ENCODE measurements around the gene SMAD5.

SMAD5 gene
- 12.5 to 26.3 reads per million in 2 donors for total RNA-seq

- peak; percentile 37 to 92 (median 62) for DNase-seq
Measured at GRCh38 chr5:136132557-136133221, at the start of gene SMAD5. Gene SMAD5 (plus strand): TSS chr5:136132845. CDS start chr5:136153761, 20,916 bp downstream.

DNA sequence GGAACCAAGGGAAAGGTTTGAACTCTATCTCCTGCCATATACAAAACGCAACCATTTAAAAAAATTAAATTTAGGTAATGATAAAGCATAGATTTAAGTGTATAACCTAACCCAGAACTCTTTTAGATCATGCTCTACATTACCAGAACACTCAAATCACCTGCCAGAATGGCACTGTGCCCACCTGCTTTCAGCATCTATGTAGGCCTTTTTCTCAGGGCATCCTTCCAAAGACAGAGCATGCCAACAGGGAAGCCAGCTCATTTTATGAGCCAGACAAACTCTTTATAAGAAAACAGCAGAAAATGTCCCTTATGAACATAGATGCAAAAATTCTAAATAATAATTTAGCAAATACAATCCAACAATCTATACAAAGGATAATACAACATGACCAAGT is 47.9 kb upstream of the SMAD5 start:
- no peak for DNase-seq

DNA sequence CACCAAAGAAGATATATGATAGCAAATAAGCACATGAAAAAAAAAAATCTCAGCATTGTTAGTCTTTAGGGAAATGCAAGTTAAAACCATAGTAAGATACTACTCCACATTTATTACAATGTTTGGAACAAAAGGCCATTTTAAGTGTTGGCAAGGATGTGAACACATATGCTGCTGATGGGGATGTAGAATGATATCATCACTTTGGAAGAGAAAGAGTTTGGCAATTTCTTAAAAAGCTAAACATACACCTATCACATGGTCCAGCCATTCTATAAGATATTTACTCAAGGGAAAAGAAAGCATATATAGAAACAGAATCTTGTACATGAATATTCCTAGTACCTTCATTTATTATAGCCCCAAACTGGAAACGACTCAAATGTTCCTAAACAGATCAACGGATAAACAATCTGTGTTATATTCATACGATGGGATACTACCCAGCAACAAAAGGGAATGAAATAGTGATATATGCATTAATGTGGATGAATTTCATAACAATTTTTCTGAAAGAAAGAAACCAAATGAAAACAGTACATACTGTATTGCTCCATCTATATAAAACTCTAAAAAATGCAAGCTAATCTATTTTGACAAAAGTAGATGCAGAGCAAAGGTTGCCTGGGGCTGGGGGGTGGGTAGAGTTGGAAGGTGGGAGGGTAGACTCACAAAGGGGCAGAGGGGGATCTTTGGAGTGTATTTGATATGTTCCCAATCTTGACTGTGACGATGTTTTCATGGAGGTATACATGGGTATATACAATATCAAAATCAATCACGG is 45.7 kb upstream of the SMAD5 start:
- no peak for DNase-seq

DNA sequence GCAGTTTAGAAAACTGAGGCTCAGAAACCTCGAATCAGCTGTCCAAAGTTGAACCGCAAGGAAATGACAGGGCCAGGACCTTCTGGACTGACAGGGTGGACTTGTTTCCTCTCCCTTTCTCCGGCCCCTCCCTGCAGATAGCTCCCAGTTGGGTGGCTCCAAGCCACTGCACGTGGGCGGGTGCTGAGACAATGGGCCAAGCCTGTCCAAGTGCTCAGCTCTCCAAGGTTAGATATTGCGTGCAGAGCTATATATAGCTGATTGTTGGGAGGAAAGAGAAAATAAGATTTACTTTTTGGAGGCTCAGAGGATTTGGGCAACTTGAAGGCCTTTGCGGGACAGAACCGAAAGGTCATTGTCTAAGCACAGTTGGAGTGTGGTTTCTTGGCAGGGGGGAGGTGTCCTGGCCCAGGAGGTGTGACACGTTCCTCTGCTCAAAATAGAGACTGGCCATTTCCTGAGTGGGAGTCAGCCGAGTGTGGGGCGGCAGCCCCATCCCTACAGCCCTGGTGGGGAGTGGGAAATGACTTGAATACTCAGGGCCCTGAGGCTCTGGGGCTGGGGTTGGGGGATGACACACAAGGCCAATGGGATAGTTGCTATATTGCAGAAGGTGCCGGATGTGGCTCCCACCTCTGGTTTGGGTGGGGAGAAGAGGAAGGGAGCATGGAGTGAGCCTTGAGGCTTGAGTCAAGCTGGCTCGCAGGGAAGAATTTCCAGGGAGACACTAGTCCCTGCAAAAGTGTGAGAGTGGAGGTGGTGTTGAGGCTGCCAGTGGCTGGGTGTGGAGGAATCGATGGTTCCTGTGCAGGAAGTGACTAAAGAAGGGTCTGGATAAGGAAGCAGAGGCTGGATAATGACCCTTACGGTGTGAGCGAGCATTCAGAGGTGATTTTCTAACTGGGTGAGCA is 44.4 kb upstream of the SMAD5 start:
- DNase-seq: no peak

DNA sequence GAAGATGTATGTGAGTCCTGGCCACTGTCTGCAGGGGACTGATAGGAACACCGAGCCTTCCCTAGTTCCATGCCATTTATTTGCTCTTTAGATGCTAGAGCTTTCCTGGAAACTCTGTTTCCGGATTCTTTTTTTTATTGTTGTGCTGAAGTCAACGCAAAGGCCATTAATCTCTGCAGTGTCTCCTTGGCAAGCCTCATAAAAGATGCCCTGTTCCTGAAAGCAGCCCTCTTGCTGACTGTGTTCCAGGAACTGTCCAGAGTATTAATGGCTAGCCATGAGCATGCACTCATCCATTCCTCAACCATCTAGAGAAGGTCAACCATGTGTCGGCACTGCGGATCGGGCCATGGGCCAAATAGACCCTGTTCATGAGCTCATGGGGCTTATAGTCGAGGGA is 42.9 kb upstream of the SMAD5 start:
- DNase-seq: no peak

GRCh38 chr5:136090319-136090718 is 42.3 kb upstream of the SMAD5 start:
- DNase-seq: no peak

DNA sequence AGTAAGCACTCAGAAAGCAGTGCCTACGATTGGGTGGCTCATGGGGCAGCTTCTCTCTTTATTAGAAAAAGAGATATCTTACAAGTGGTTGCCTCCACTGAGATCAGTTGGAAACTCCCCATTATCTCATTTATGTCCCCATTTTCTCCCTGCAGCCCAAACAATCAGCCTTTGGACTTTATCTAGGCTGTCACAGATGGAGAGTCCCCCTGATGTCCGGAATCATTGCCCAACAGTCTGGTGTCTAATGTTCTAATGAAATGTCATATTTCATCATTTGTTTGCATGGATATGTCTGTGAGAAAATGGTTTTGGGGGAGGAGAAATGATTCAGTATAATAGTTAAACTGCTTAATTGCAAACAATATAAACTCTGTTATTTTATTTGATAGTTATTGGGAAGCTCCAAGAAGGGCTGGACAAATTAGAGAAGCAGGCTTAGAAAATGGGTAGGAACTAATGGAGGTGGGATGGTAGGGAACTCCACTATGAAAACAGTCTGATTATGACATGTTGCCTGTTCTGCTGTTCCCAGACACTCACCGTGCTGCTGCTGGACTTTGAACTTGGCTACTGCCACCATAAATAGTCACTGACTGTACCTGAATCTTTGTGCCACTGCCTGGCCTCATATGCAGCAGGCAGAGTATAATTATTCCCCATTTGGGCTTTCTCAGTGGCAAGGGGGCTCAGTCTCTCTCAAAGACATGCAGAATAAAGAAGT is 38.3 kb upstream of the SMAD5 start:
- DNase-seq: no peak

GRCh38 chr5:136094913-136095641 is 37.6 kb upstream of the SMAD5 start:
- DNase-seq: no peak

DNA sequence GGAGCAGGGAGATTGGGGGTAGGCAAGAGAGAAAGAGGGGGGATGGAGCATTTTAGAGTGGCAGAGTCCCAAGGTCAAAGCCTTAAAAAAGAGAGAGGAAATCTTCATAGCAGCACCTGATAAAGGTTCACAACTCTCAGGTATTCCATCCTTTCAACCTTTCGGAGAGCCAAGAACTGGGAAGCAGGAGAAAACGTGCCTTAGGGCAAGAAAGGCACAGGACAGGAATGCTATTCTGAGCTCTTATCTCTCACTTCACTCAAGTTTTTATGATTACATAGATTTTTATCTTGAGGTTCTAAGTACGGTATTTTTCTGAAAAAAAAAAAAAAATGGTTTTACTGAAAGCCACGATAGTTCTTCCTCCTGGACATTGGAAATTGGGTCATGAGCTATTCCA is 34.5 kb upstream of the SMAD5 start:
- DNase-seq: no peak

- DNase-seq: no peak
Measured at GRCh38 chr5:136099870-136100269, 32.8 kb upstream of the SMAD5 start.

- DNase-seq: no peak
Measured at GRCh38 chr5:136101884-136102283, 30.8 kb upstream of the SMAD5 start.

DNA sequence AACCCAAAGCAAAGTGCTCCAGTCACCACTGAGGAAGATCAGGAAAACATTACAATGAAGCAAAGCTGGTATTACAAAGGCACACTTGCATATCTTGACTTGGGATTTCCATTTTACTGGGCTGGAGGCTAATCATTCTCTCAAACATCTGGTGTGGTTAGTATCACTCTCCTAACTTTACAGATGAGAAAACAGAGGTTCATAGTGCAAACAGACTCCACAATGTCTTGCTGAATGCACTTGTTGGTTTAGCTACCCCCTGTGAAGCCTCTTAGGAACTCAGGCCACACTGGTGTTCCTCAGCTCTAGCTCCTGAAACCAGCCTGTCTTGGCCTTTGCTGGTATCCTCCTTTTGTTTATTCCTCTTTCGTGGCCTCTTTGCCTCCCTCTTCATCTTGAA is 29.5 kb upstream of the SMAD5 start:
- no peak for DNase-seq

DNA sequence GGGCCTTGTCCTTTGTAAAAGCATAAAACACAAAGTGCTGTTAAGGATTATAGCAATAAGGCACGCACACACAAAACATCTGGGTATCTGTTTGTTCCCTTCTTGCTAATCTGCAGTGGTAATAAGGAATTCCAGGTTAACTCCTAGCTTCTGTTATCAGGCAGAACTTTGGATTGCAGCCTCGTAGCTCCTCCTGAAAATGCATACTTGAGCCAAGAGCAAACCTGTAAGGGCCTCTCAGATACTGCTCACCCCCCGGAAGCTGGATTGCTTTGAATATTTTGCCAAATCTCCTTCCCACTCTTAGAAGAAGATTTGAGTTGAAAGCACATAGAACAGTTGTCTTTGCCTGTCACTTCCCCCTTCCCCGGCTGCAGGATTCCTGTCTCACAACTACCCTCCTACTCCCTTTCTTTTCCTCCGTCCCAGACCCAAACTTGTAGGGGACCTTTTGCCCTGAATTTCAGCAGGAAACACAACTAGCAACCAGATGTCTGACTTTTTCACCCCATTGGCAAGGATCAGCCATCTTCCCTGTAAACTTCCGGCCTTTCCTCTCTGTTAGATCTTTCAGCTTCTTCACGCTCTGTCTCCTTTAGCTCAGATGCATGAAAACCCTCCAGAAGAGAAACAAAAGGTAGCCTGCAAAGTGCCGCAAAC is 28.2 kb upstream of the SMAD5 start:
- no peak for DNase-seq

DNA sequence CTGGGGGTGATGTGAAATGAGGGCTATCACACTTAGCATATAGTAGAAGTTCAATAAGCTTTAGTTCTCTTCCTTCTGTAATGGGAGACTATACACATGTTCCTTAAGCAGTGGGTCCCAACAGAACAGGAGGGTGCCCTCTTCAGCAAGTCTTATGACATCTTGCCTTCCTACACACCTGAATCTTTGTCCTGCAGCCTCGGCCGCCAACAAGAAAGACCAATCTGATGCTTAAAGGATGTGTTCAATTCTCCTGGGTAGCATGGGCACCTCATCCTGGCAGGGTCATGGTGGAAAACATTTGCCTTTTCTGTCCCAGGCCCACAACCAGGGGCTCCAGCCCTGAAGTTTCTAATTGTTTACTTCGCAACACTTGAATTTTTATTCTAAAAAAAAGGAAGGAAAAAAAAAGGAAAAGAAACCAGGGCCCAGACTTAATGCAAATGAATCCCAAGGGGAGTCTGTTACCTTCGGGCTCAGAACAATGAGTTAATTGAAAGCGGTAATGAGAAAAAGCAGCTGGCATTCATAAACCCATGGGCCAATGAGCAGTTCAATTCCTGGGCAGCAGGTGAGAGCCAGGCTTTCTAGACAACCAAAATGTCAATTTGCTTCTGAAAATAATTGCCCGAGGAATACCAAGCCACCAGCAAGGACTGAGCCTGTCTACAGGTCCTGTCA is 26.2 kb upstream of the SMAD5 start:
- no peak for DNase-seq

DNA sequence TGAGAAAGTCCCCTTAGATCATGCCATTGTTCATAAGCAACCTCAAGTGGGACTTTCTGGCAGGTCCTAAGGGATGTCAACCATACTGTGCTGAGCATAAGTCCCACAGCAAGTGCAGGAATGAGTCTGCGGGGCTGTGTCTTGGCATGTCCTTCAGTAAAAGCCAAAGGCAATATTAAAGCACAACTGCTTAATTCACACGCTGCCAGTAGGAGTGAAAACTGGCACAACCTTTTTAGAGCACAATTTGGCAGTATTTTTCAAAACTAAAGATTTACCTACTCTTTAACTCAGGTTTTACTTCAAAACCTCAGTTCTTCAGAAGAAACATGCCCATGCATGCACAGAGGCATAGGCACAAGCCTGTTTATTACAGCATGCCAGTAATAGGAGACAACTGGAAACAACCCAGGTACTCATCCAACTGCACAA is 24.4 kb upstream of the SMAD5 start:
- DNase-seq: no peak

- DNase-seq: no peak
Measured at GRCh38 chr5:136108766-136109165, 23.9 kb upstream of the SMAD5 start.

GRCh38 chr5:136109453-136110135 is 23.1 kb upstream of the SMAD5 start:
- no peak for DNase-seq

DNA sequence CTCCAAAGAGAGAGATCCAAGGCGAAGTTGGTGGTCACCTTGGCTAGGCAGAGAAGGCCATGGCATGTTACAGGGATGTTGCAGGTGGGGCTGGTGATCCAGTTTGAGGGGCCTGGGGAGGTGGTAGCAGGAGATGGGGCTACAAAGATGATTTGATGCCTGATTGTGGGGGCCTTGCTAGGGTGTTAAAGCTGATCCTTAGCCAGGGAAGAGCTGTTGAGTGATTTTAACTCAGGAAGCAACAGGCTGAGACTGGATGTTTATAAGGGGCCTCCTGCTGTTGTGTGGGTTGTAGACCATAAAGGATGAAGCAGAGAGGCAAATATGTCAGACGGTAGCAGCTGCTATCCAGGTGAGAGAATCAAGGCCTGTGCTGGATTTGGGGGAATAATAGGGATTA is 19.0 kb upstream of the SMAD5 start:
- DNase-seq: no peak

DNA sequence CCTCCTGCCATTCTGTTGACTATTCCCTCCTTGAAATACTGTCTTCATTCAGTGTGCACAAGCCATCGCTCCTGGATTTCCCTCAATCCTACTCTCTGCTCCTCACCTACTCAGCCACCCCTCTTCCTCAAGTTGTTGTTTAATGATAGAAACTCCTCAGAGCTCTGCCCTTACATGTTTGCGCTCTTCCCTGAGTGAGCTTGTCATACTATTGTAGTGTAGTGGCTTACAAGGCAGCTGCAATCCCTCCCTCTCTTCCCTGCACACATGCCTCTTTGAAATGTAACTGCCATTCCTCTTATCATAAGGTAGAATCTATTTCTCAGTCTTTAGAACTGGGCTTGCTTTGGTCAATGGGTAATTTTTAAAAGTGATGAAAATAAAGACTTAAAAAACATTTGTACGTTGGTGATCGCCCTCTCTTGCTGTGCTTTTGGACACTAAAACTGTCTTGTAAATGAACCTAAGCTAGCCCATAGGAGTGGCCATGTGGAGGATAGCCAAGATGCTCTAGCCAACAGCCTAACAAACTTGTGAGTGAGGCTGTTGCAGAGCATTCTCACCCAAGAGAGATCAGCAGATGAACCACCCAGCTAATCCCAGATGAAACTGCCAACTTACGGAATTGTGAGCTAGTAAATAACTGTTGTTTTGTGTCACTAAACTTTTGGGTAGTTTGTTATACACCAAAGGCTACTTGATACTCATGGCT is 18.1 kb upstream of the SMAD5 start:
- DNase-seq: no peak

All from T-helper 2 cell (primary cell).